Neural cell (in vitro differentiated cells): ENCODE measurements around the gene IFFO2. TPM values are rescaled to one million over a fixed set of nuclear protein-coding genes. Genes with fewer than 3 reads are reported as not detected.

Experiments used
- H2AFZ ChIP-seq: fragments of 200-600, 300-800 bp; sonication (generic), shearing (Covaris generic); 2 replicates; pipeline ENCODE4 v1.6.0; 2014; ENCODE audit warnings: low read depth, mild to moderate bottlenecking, antibody characterized with exemption, low read length, moderate library complexity
- H3F3A ChIP-seq: fragments of 200-600 bp; shearing (Covaris generic); 2 replicates; pipeline ENCODE4 v1.6.1; 2016; ENCODE audit warnings: mild to moderate bottlenecking, moderate library complexity, mixed read lengths, antibody characterized with exemption, low read length; ENCODE audit not compliant: insufficient read depth, poor library complexity, severe bottlenecking
- H3K27ac ChIP-seq: fragments of 200-600, 300-800 bp; sonication (generic), shearing (Covaris generic); 2 replicates; pipeline ENCODE4 v1.5.1; 2014; ENCODE audit warnings: mild to moderate bottlenecking, low read length, moderate library complexity
- H3K27me3 ChIP-seq: fragments of 300-800, 200-600 bp; sonication (generic), shearing (Covaris generic); 2 replicates; pipeline ENCODE4 v1.6.0; 2014; ENCODE audit warnings: mild to moderate bottlenecking, low read depth, low read length, moderate library complexity; ENCODE audit not compliant: insufficient read depth
- H3K36me3 ChIP-seq: fragments of 300-800, 200-600 bp; sonication (generic), shearing (Covaris generic); 2 replicates; pipeline ENCODE4 v1.5.1; 2014; ENCODE audit warnings: mild to moderate bottlenecking, antibody characterized with exemption, low read length, moderate library complexity; ENCODE audit not compliant: insufficient read depth
- H3K4me2 ChIP-seq: fragments of 300-800, 200-600 bp; sonication (generic), shearing (Covaris generic); 2 replicates; pipeline ENCODE4 v1.6.0; 2014; ENCODE audit warnings: mild to moderate bottlenecking, low read length
- H3K4me3 ChIP-seq: fragments of 300-800, 200-600 bp; sonication (generic), shearing (Covaris generic); 2 replicates; pipeline ENCODE4 v1.5.1; 2014; ENCODE audit warnings: mild to moderate bottlenecking, low read length, moderate library complexity
- H3K79me2 ChIP-seq: fragments of 200-600 bp; shearing (Covaris generic); replicated peaks from 2 replicates; pipeline ENCODE4 v1.6.0; 2014; ENCODE audit warnings: mild to moderate bottlenecking, low read length, moderate library complexity; ENCODE audit not compliant: insufficient read depth
- H3K9ac ChIP-seq: fragments of 300-800, 200-600 bp; sonication (generic), shearing (Covaris generic); 2 replicates; pipeline ENCODE4 v1.6.1; 2016; ENCODE audit warnings: mild to moderate bottlenecking, low read length, mixed read lengths
- H3K9me2 ChIP-seq: fragments of 200-600 bp; shearing (Covaris generic); 2 replicates; pipeline ENCODE4 v1.6.1; 2016; ENCODE audit warnings: mild to moderate bottlenecking, low read length, mixed read lengths; ENCODE audit not compliant: insufficient read depth
- H3K9me3 ChIP-seq: fragments of 200-600, 300-800 bp; sonication (generic), shearing (Covaris generic); 2 replicates; pipeline ENCODE4 v1.6.1; 2016; ENCODE audit warnings: mild to moderate bottlenecking, mixed run types, low read length, moderate library complexity, mixed read lengths
- H4K20me1 ChIP-seq: fragments of 200-600 bp; shearing (Covaris generic); 2 replicates; pipeline ENCODE4 v1.6.1; 2016; ENCODE audit warnings: mild to moderate bottlenecking, mixed run types; ENCODE audit not compliant: insufficient read depth
- EP300 ChIP-seq: fragments of 450-650 bp; conservative IDR thresholded peaks from 2 replicates; pipeline ENCODE4 v1.6.1; 2014; ENCODE audit warnings: antibody characterized with exemption, mild to moderate bottlenecking, moderate library complexity; ENCODE audit not compliant: poor library complexity, severe bottlenecking
- EZH2 ChIP-seq: fragments of 200-600, 300-800 bp; shearing (Covaris generic), sonication (generic); IDR thresholded peaks from 2 replicates; pipeline ENCODE4 v1.6.1; 2014; ENCODE audit warnings: antibody characterized with exemption, low read length, borderline replicate concordance, mild to moderate bottlenecking; ENCODE audit not compliant: insufficient read depth, poor library complexity, severe bottlenecking
- MXI1 ChIP-seq: fragments of 450-650 bp; conservative IDR thresholded peaks from 2 replicates; pipeline ENCODE4 v1.6.1; 2014; ENCODE audit warnings: antibody characterized with exemption, mild to moderate bottlenecking; ENCODE audit not compliant: poor library complexity, severe bottlenecking
- POLR2AphosphoS5 ChIP-seq: IDR thresholded peaks from 2 replicates; pipeline ENCODE4 v1.6.1; 2012
- RAD21 ChIP-seq: fragments of 450-650 bp; conservative IDR thresholded peaks from 2 replicates; pipeline ENCODE4 v1.6.1; 2014; ENCODE audit warnings: antibody characterized with exemption, mild to moderate bottlenecking, moderate library complexity
- REST ChIP-seq: IDR thresholded peaks from 2 replicates; pipeline ENCODE4 v1.6.1; 2012; ENCODE audit warnings: borderline replicate concordance
- SMC3 ChIP-seq: fragments of 450-650 bp; conservative IDR thresholded peaks from 2 replicates; pipeline ENCODE4 v1.6.1; 2014; ENCODE audit warnings: antibody characterized with exemption, mild to moderate bottlenecking, moderate library complexity; ENCODE audit not compliant: poor library complexity
- TAF1 ChIP-seq: IDR thresholded peaks from 2 replicates; pipeline ENCODE4 v1.6.1; 2012; ENCODE audit warnings: low read depth
- polyA plus RNA-seq: library from polyadenylated mRNA; depleted of rRNA; stranded (reverse); fragments of >200 nt; gene quantifications from 2 replicates; pipeline ENCODE4 v1.2.3, GENCODE V29; 2014
- TF ChIP-seq, protein P1 (sequence below): fragments of 450-650 bp; IDR thresholded peaks from 2 replicates; pipeline ENCODE4 v1.5.1; 2014; ENCODE audit warnings: antibody characterized with exemption, mild to moderate bottlenecking, moderate library complexity; ENCODE audit not compliant: poor library complexity, severe bottlenecking

The IFFO2 gene
- polyA plus RNA-seq, 1 donor from 2014 or later = 2.6 TPM

DNA sequence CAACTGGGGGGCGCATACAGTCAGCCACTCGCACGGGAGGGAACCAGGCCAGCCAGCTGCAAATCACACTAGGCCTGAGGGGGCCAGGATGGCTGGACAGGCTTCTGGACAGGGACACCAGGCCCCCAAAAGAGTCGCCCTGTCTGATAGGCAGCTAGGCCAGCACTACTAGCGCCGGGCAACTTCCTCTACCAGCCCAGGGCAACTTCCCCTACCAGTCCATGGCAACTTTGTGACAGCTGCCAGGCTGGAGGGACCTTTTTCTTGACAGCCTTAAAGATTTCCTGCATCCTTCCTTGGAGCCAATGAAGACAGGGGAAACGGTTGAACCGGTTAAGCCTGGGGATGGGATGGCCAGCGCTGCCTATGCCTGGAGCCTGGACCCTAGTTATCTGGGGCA, 5.1 kb downstream of the IFFO2 start:
- no peak overlapping the region for H3K4me2 ChIP-seq
- H4K20me1 ChIP-seq = no peaks in the 10 kb centered on the region
- H3K9ac ChIP-seq = no peak overlapping the region
- H3K9me3 ChIP-seq = no peaks in the 10 kb centered on the region
- H3K4me3 ChIP-seq = no peak overlapping the region
- peaks cover 15% of the 10 kb centered on the region for H3K27me3 ChIP-seq
- peaks cover 4% of the 10 kb centered on the region for H3K79me2 ChIP-seq
- H2AFZ ChIP-seq = no peak overlapping the region
- no peaks in the 10 kb centered on the region for H3F3A ChIP-seq
- no peak for TF ChIP-seq SMC3
- TF ChIP-seq MXI1 = no peak
- TF ChIP-seq POLR2AphosphoS5 = no peak
- TF ChIP-seq RAD21 = no peak
- TF ChIP-seq, protein P1, sequence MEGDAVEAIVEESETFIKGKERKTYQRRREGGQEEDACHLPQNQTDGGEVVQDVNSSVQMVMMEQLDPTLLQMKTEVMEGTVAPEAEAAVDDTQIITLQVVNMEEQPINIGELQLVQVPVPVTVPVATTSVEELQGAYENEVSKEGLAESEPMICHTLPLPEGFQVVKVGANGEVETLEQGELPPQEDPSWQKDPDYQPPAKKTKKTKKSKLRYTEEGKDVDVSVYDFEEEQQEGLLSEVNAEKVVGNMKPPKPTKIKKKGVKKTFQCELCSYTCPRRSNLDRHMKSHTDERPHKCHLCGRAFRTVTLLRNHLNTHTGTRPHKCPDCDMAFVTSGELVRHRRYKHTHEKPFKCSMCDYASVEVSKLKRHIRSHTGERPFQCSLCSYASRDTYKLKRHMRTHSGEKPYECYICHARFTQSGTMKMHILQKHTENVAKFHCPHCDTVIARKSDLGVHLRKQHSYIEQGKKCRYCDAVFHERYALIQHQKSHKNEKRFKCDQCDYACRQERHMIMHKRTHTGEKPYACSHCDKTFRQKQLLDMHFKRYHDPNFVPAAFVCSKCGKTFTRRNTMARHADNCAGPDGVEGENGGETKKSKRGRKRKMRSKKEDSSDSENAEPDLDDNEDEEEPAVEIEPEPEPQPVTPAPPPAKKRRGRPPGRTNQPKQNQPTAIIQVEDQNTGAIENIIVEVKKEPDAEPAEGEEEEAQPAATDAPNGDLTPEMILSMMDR = no peak
- no peak for TF ChIP-seq REST
- no peak for TF ChIP-seq EZH2
- no peak for TF ChIP-seq EP300
- no peak for TF ChIP-seq TAF1
- no peaks in the 10 kb centered on the region for H3K36me3 ChIP-seq
- no peak overlapping the region for H3K27ac ChIP-seq
- H3K9me2 ChIP-seq = no peaks in the 10 kb centered on the region

- Histone ChIP-seq H3K4me3 (no peak overlapping the region), H3K36me3 (no peaks in the 10 kb centered on the region), H2AFZ (no peak overlapping the region), H3K27me3 (peaks cover 15% of the 10 kb centered on the region), H3K9me3 (no peaks in the 10 kb centered on the region), H3K79me2 (peaks cover 4% of the 10 kb centered on the region), H3K9me2 (no peaks in the 10 kb centered on the region), H3K4me2 (no peak overlapping the region), H3K9ac (no peak overlapping the region), H3K27ac (no peak overlapping the region), H4K20me1 (no peaks in the 10 kb centered on the region), H3F3A (no peaks in the 10 kb centered on the region)
- no peak for TF ChIP-seq SMC3
- TF ChIP-seq MXI1 = no peak
- TF ChIP-seq, protein P1 = no peak
- no peak for TF ChIP-seq EZH2
- no peak for TF ChIP-seq POLR2AphosphoS5
- no peak for TF ChIP-seq RAD21
- TF ChIP-seq EP300 = no peak
- TF ChIP-seq TAF1 = no peak
- TF ChIP-seq REST = no peak
Observed at GRCh38 chr1:18950401-18951026, 6.0 kb downstream of the IFFO2 start.
